ENCODE data around the gene PLXNB2.
A peak's percentile ranks its signal among the peaks of the same experiment; 100 is the strongest.

The PLXNB2 gene

DNA sequence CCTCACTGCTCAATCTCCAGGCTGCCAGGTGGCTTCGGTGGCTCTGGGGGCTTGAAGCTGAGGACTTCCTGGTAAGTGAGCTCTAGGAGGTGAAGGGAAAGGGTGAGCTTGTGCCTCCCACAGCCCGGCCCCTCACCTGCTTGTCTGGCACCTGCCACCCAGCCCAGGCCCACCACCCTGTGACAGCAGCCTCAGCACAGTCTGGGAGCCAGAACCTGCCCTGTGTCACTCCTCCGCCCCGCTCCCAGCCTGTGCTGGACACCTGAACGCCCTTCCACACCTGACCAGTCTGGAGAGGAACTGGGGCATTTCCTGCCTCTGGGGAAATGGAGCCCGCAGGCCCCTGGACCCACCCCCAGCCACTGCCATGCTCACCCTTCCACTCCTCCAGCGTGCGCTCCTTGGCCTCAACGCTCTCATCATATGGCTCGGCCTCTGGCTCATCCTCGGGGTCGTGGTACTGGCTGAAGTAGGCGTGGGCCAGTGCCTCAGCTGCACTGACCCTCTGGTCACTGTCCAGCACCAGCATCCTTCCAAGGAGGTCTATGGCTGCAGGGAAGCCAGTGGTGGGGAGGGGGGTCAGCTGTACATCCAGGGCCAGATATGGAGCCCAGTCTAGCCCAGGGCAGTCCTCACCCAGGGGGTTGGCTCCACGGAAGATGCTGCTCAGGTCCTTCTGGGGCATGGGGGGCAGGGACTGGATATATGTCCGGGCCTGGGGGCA is 42.3 kb downstream of the PLXNB2 start:
- H3K9me3 Mint-ChIP-seq: no peaks in the 10 kb centered on the region
- peaks cover 36% of the 10 kb centered on the region for H3K27me3 Mint-ChIP-seq
- H3K4me3 Mint-ChIP-seq: no peak overlapping the region
- DNase-seq: no peak
- H3K36me3 Mint-ChIP-seq (ENCODE audit: low read depth): no peaks in the 10 kb centered on the region
- H3K27ac Mint-ChIP-seq: no peak overlapping the region
- peaks cover 18% of the 10 kb centered on the region for H3K4me1 Mint-ChIP-seq (ENCODE audit: low read depth)

DNA sequence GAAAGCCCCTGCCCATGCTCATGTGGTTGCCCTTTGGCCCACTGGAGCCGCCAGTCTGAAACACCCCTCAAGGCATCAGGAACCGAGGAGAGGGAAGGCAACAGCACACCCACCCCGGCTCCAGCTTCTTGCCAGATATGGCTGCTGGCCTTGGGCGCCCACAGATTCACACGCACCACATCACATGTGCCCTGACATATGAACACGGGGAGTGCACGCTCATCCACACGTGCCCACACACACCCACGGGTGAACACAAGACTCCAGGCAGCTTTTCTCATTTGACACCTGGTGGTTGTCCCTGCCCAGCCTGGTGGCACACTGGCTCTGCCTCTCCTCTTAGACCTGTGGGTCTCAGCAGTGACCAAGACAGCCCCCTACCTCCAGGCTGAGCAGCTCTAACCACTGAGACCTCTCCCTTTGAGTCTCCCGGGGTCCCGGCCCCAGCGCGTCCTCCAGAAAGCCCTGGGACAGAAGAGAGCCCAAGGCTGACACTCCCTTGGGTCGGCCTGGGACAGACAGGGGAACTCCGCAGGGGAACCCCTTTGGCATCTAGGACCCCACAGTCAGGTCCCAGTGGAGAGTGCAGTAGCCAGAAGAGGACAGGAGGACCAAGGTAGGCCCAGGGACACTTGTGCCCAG is 43.2 kb downstream of the PLXNB2 start:
- Mint-ChIP-seq H3K36me3 (ENCODE audit: low read depth) (no peaks in the 10 kb centered on the region), H3K4me1 (ENCODE audit: low read depth) (peaks cover 15% of the 10 kb centered on the region), H3K27ac (no peak overlapping the region), H3K27me3 (peaks cover 43% of the 10 kb centered on the region), H3K9me3 (no peaks in the 10 kb centered on the region), H3K4me3 (no peak overlapping the region)
- DNase-seq: no peak

DNA sequence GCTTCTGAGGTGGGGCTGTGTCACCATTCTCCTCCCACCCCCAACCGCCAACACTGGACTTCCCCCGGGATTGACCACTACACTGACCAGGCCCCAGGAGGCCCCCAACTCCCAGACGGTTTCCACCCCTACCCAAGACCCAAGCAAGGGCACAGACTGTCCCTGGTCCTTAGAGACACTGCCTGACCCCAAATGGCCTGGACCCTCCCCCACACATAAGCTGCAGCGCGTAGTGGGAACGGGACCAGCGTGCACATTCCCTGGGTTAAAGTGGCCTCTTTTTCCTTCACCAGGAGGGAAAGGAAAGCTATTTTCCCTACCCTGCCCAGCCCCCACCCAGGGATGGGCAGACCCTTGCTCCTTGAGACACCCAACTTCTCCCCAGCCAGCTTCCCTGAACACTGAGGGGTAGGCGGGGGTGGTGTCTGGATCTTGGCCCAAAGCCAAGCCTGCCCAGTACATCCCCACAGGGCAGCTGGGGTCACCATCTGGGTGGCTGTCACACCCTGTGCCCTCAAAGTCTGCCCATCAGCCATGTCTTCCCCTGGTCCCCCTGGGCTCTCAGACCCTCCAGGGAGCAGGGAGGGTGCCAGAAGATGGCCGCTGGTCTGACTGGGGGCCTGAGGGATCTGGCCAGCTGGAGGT is 44.4 kb downstream of the PLXNB2 start:
- no peak overlapping the region for H3K27ac Mint-ChIP-seq
- no peak overlapping the region for H3K4me3 Mint-ChIP-seq
- H3K27me3 Mint-ChIP-seq: peaks cover 50% of the 10 kb centered on the region
- no peak for DNase-seq
- H3K9me3 Mint-ChIP-seq: no peaks in the 10 kb centered on the region
- peaks cover 9% of the 10 kb centered on the region for H3K4me1 Mint-ChIP-seq (ENCODE audit: low read depth)
- H3K36me3 Mint-ChIP-seq (ENCODE audit: low read depth): no peaks in the 10 kb centered on the region

DNA sequence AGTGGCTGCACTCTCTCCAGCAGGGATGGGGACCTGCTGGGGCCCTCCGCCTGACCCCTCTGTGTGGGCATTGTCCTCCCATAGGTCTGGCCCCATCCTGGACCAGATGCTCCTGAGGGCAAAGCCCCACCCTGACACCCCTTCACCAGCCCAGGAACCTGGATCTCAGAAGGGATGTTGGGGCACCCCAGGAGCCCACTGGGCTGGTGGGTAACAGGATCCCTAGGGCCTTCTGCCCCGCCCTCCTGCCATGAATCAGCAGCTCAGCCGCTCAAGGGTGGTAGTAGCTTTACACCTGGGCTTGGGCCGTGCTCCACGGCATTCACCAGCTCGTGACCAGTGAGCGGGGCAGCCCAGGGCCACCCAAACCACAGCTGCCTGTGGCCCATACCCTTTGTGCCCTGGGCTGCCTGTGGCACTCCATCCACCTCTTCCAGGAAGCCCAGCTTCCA is 45.0 kb downstream of the PLXNB2 start:
- no peak for DNase-seq
- peaks cover 52% of the 10 kb centered on the region for H3K27me3 Mint-ChIP-seq
- no peaks in the 10 kb centered on the region for H3K36me3 Mint-ChIP-seq (ENCODE audit: low read depth)
- H3K27ac Mint-ChIP-seq: no peak overlapping the region
- peaks cover 8% of the 10 kb centered on the region for H3K4me1 Mint-ChIP-seq (ENCODE audit: low read depth)
- H3K9me3 Mint-ChIP-seq: no peaks in the 10 kb centered on the region
- H3K4me3 Mint-ChIP-seq: peak overlapping the region; percentile 66

DNA sequence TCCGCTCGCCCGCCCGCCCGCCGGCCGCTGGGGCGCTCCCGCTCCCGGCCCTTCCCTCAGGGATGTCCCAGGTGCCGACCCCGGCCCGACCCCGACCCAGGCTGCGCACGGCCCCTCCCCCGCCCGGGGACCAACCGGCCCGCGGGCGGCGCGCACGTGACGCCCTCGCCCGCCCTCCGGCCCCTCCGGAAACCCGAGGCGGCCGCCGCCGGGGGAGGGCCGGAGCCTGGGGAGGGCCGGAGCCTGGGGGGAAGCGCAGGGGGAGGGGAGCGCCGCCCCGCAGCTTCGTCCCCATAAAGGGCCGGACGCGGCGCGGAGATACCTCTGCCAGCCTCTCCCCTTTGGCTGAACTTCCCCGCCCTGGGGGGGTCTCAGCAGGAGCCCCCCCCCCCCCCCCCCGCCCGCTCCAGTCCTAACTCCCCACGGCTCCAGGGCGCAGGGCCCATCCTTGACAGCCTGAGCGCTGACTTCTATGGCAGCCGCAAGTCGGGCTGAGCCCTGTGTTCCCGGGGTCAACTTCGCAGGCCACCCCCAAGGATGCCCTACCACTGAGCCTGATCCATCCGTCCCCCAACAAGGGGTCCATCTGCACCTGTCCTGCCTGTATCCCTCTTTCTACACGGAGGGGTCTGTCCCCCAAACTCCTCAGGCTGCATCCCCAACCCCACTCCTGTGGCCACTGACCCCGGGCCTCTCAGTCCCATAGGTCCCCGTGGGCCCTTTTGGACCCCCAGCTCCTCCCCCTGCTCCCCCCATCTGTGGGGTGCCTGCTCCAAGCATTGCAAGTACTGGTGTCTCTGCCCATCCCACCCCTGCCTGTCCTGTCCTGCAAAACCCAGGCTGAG is 45.6 kb downstream of the PLXNB2 start, which contains the start of gene MAPK12:
Gene MAPK12, minus strand, starts transcription at position 69 of the 845 bp plus-strand sequence. CDS start 174 bp downstream, outside the sequence.
- H3K27me3 Mint-ChIP-seq: peaks cover 52% of the 10 kb centered on the region
- no peak for DNase-seq
- no peak within 1 kb of the TSS for H3K27ac Mint-ChIP-seq
- H3K4me1 Mint-ChIP-seq (ENCODE audit: low read depth): peaks cover 8% of the 10 kb centered on the region
- no peaks in the 10 kb centered on the region for H3K36me3 Mint-ChIP-seq (ENCODE audit: low read depth)
- peak within 1 kb of the TSS; percentile 66 for H3K4me3 Mint-ChIP-seq
- H3K9me3 Mint-ChIP-seq: no peaks in the 10 kb centered on the region

DNA sequence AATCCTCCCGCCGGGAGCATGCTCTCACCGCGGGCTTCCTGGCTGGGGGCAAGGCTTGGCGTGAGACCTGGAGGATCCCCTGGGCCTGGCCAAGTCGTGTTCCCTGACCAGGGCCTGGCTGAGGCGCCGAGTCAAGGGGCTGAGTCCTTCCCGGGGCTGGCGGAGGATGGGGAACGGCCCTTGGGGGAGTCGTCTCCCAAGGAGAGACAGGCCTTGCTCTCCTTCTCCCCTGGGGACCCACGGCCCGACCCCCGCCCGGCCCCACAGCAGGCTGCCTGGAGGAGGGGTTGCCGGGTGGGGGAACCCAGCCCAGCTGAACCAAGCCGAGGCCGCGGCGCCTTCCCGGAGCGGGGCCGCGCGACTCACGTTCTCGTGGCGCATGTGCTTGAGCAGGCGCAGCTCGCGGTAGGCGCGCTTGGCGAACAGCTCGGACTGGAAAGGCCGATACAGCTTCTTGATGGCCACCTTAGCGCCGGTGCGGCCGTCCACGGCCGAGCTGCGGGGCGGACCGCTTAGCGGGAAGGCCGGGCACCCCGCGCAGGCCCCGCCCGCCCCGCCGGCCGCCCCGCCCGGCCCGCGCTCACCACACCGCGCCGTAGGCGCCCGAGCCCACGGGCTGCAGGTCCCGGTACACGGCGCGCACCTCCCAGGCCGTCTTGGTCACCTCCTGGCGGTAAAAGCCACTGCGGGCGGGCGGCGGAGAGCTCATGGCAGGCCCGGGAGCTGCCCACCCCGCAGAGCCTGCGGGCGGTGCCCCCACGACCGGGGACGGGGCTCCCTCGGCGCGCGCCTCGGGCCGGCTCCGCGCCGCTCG is 46.4 kb downstream of the PLXNB2 start:
- H3K4me3 Mint-ChIP-seq: peak overlapping the region; percentile 55
- H3K36me3 Mint-ChIP-seq (ENCODE audit: low read depth): no peaks in the 10 kb centered on the region
- peaks cover 8% of the 10 kb centered on the region for H3K4me1 Mint-ChIP-seq (ENCODE audit: low read depth)
- H3K27ac Mint-ChIP-seq: no peak overlapping the region
- peaks cover 52% of the 10 kb centered on the region for H3K27me3 Mint-ChIP-seq
- no peaks in the 10 kb centered on the region for H3K9me3 Mint-ChIP-seq
- peak; percentile 67 for DNase-seq

DNA sequence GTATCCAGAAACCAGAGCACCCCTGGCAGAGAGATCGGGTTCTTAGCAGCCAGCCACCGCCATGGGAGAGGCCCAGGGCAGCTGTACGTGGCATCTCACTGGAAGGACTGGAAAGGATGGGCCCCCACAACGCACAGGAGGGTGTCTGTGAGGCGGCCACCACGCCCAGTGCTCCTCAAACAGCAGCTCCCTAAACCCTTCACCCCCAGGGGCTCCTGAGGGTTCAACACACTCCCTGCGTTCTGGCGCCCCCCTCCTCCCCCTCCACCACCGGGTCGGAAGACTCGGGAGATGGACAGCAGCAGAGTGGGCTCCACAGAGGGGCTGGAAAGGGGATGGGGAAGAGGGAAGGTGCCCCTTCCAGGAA is 47.0 kb downstream of the PLXNB2 start:
- Mint-ChIP-seq H3K36me3 (ENCODE audit: low read depth) (no peaks in the 10 kb centered on the region), H3K27me3 (peaks cover 52% of the 10 kb centered on the region), H3K9me3 (no peaks in the 10 kb centered on the region), H3K4me1 (ENCODE audit: low read depth) (peaks cover 8% of the 10 kb centered on the region), H3K4me3 (peak overlapping the region; percentile 55), H3K27ac (no peak overlapping the region)
- no peak for DNase-seq

DNA sequence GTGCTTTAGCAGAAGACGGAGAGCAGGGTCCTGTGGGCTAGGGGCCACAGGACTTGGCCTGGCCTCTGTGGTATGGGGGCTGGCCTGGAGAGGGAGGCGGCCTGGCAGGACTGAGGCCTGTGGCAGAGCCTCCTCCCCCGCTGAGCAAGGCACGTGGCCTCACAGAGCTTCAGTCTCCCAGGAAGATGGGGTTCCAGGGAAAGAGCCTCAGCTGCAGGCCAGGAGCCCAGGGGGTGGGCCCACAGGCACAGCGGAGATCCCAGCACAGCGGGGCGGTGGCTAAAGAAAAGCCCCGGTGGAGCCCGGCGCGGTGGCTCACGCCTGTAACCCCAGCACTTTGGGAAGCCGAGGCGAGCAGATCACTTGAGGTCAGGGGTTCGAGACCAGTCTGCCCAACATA is 48.1 kb downstream of the PLXNB2 start:
- Mint-ChIP-seq H3K9me3 (no peaks in the 10 kb centered on the region), H3K27ac (no peak overlapping the region), H3K4me3 (no peak overlapping the region), H3K4me1 (ENCODE audit: low read depth) (peaks cover 8% of the 10 kb centered on the region), H3K36me3 (ENCODE audit: low read depth) (no peaks in the 10 kb centered on the region), H3K27me3 (peaks cover 49% of the 10 kb centered on the region)
- DNase-seq: no peak

DNA sequence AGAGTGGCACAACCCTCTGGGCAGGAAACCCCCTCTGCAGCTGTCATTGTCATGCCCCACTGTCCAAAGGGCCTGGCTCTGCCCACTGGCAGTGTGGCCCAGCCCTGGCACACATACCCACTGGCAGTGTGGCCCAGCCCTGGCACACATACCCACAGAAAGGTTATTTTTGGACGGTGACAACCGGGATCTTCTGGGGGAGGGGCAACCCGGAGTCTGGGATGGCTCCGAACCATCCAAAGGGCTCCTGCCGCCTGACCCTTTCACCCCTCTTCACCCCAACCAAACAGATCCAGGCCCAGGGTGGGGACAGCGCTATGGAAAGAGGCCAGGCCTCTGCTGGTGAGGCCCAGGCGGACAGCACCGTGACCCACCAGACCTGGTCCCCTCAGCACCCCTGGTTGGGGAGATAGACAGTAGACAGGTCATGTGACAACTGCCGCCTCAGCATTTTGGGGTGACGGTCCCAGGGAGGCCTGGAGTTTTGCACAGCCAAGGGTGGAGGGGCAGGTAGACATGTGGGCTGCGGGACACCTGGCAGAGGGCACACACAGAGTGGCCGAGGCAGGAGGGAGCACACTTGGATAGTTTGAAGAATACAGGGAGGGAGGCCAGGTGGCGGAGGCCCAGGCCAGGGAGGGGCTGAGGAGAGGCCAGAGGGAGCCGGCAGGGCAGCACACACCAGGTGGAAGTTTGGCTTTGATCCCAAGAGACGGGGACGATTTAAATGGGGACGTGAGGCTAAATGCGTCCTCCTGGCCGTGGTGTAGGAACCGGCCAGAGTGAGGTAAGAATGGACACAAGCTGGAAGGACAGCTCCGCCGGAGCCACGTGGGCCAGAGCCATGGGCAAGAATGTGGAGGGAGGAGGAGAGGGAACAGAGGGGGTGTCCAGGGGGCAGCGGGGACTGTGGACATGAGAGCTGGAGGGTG is 48.8 kb downstream of the PLXNB2 start:
- DNase-seq: no peak
- Mint-ChIP-seq H3K4me1 (ENCODE audit: low read depth) (peaks cover 8% of the 10 kb centered on the region), H3K4me3 (no peak overlapping the region), H3K27ac (no peak overlapping the region), H3K36me3 (ENCODE audit: low read depth) (no peaks in the 10 kb centered on the region), H3K9me3 (no peaks in the 10 kb centered on the region), H3K27me3 (peaks cover 45% of the 10 kb centered on the region)

DNA sequence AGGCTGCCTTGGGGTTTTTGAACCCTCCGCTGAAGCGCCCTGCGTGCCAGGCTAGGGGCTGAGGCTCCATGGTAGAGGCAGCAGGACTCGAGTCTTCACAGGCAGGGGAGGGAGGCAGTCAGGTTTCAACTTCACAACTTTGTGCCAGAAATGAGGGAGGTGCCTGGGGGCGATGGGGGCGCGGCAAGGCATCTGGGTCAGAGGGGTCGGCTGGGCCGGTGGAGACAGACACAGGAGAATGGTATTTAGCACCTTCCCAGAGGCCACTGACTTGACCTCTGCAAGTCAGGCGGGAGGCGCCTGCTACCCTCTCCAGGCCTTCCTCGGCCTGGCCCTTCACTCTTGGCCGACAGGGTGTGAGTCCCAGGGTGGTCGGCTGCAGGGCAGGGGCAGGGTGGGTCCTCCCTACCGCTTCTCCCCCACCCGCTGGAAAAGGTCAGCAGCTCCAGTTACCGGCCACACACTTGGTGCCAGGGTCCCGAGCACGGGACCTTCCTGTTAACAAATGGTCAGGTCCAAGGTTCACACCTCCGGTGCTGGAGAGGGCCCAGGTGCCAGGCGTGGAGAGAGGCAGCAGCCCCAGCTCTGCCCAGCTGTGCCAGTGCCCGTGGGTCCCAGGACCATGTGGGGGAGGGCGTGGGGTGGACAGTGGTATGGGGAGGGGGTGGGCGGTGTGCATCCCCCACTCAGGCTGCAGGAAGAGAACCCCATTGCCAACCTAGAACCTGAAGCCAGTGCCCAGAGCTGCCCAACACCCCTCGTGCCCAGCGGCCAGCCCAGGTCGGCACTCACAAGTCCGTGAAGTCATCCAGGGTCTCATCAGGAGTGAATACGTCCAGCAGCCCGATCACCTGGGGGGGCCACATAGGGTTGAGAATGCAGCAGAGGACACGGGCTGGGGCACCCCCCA is 49.7 kb downstream of the PLXNB2 start:
- H3K27me3 Mint-ChIP-seq: peaks cover 35% of the 10 kb centered on the region
- no peaks in the 10 kb centered on the region for H3K36me3 Mint-ChIP-seq (ENCODE audit: low read depth)
- no peak overlapping the region for H3K4me3 Mint-ChIP-seq
- H3K4me1 Mint-ChIP-seq (ENCODE audit: low read depth): peaks cover 8% of the 10 kb centered on the region
- no peak for DNase-seq
- H3K27ac Mint-ChIP-seq: no peak overlapping the region
- no peaks in the 10 kb centered on the region for H3K9me3 Mint-ChIP-seq

DNA sequence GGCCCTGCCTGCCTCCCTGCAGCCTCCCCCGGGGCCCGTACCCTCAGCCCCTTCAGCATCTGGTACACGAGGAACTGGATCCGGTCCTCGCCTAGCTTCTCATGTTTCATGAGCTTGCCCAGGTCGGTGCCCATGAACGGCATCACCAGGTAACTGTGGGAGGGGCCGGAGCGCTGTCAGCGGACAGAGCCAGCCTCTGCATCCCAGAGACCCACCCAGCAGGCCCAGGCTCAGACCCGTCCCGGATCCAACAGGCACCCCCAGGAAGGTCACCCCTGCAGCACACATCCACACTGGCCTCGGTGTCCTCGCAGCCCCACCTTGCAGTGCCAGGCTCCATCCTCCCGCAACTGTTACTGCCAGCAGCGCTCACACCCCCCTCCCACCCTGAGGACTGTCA is 50.4 kb downstream of the PLXNB2 start:
- Mint-ChIP-seq H3K4me1 (ENCODE audit: low read depth) (peaks cover 2% of the 10 kb centered on the region), H3K27me3 (peaks cover 29% of the 10 kb centered on the region), H3K9me3 (no peaks in the 10 kb centered on the region), H3K36me3 (ENCODE audit: low read depth) (no peaks in the 10 kb centered on the region), H3K4me3 (no peak overlapping the region), H3K27ac (no peak overlapping the region)
- DNase-seq: no peak

DNA sequence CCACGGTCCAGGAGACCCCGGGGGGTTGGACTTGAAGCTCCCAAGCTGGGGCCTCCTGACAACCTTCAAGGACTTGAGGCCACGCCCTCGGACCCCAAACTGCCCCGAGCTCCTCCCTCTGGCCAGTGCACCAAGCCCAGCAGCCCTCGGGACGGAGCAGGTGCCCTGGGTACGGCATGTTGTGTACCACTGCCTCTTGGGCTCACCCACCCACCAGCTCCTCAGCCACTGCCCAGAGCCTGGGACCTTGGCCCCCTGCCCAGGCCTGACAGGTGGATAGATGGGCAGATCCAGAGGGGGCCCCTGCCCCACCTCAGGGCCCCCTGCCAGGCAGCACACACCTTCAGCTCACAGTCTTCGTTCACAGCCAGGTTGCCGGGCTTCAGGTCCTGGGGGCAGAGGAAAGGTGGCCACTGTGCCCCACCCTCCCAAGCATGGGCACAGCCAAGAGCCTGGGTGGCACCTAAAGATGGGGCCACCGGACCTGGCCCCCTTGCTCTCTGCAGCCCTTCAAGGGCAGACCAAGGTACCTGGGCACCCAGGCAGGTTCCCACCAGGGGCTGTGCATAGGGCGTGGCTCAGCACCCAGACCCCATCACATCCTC is 51.1 kb downstream of the PLXNB2 start:
- no peak overlapping the region for H3K27ac Mint-ChIP-seq
- no peaks in the 10 kb centered on the region for H3K36me3 Mint-ChIP-seq (ENCODE audit: low read depth)
- no peaks in the 10 kb centered on the region for H3K9me3 Mint-ChIP-seq
- H3K4me3 Mint-ChIP-seq: no peak overlapping the region
- peaks cover 26% of the 10 kb centered on the region for H3K27me3 Mint-ChIP-seq
- DNase-seq: no peak
- no peaks in the 10 kb centered on the region for H3K4me1 Mint-ChIP-seq (ENCODE audit: low read depth)
